Gastroesophageal sphincter (tissue), 2 donors: Measurements from ENCODE around the gene FXR2.

ENCODE experiments used
- POLR2A ChIP-seq, 2 donors: fragments of 450-650 bp; IDR thresholded peaks; one replicate each; pipeline ENCODE4 v1.6.1; 2017; ENCODE audit warnings: antibody characterized with exemption in 2 of 2, mild to moderate bottlenecking in 2 of 2, moderate library complexity in 1 of 2
- POLR2AphosphoS5 ChIP-seq: sonication (generic); formaldehyde crosslinking; IDR thresholded peaks from one replicate; pipeline ENCODE4 v1.6.1; 2017; ENCODE audit warnings: antibody characterized with exemption

DNA sequence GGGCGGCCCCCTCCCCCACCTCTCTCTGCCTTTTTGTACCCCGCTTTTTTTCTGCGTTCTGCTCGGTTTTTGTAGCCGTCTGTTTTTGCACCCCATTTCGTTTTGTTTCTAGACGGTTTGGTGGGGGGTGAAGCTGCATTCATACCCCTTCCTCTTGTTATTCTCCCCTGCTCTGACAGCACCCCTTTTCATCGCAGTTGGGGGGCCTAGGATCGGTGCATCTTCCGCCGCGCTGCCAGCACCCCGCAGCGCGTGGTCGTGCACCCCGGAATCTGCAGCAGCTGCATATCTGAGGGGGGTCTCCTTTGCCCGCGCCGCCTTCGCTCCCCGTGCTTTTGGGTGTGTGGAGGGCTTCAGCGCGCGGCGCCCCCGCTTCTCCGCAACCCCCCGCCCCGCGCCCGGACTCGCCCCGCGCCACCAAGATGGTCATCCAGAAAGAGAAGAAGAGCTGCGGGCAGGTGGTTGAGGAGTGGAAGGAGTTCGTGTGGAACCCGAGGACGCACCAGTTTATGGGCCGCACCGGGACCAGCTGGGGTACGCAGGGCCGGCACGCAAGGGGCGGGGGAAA, 36.5 kb upstream of the FXR2 start:
- TF ChIP-seq POLR2AphosphoS5 (no peak), POLR2A (IDR thresholded peaks at IDR 0.05) (no peak)
